H9 (cell line): Measurements from ENCODE around the gene DCLRE1B. TPM values are rescaled to one million over a fixed set of nuclear protein-coding genes. Genes with fewer than 3 reads are reported as not detected.
A peak's percentile ranks its signal among the peaks of the same experiment; 100 is the strongest.

Source experiments
- DNase-seq: peaks from one replicate; pipeline ENCODE4 v3.0.0-alpha.2; 2017
- H2AFZ ChIP-seq: one replicate; pipeline ENCODE4 v1.6.1; 2013; ENCODE audit warnings: mild to moderate bottlenecking, low read length, control low read depth, moderate library complexity
- H2AK5ac ChIP-seq: 2 replicates; pipeline ENCODE4 v1.6.1; 2013; ENCODE audit warnings: low read length, control low read depth, mixed read lengths; ENCODE audit not compliant: insufficient read length
- H2BK120ac ChIP-seq: one replicate; pipeline ENCODE4 v1.6.1; 2013; ENCODE audit warnings: low read depth, mild to moderate bottlenecking, low read length, control low read depth, inconsistent platforms; ENCODE audit not compliant: poor library complexity, severe bottlenecking
- H2BK12ac ChIP-seq: 2 replicates; pipeline ENCODE4 v1.6.1; 2013; ENCODE audit warnings: low read length, control low read depth, mixed read lengths, low read depth; ENCODE audit not compliant: insufficient read length
- H2BK15ac ChIP-seq: 2 replicates; pipeline ENCODE4 v1.6.1; 2013; ENCODE audit warnings: low read depth, low read length, control low read depth
- H2BK20ac ChIP-seq: one replicate; pipeline ENCODE4 v1.6.1; 2013; ENCODE audit warnings: low read depth, mild to moderate bottlenecking, low read length, control low read depth, inconsistent platforms; ENCODE audit not compliant: poor library complexity, severe bottlenecking
- H2BK5ac ChIP-seq: 2 replicates; pipeline ENCODE4 v1.6.1; 2013; ENCODE audit warnings: low read length, control low read depth, mixed read lengths; ENCODE audit not compliant: insufficient read length
- H3K14ac ChIP-seq: 2 replicates; pipeline ENCODE4 v1.6.1; 2013; ENCODE audit warnings: low read length, control low read depth; ENCODE audit not compliant: insufficient read depth
- H3K18ac ChIP-seq: 2 replicates; pipeline ENCODE4 v1.6.1; 2013; ENCODE audit warnings: low read depth, mild to moderate bottlenecking, mixed read lengths, low read length, control low read depth; ENCODE audit not compliant: insufficient read length
- H3K23ac ChIP-seq: 2 replicates; pipeline ENCODE4 v1.6.1; 2013; ENCODE audit warnings: low read length, control low read depth, mixed read lengths, low read depth; ENCODE audit not compliant: insufficient read length
- H3K23me2 ChIP-seq: 2 replicates; pipeline ENCODE4 v1.6.1; 2013; ENCODE audit warnings: low read depth, mild to moderate bottlenecking, mixed read lengths, low read length, control low read depth; ENCODE audit not compliant: insufficient read length, poor library complexity, severe bottlenecking
- H3K27ac ChIP-seq: 2 replicates; pipeline ENCODE4 v1.5.1; 2013; ENCODE audit warnings: low read length, control low read depth, mixed read lengths, low read depth; ENCODE audit not compliant: insufficient read length
- H3K27me3 ChIP-seq: 2 replicates; pipeline ENCODE4 v1.6.1; 2013; ENCODE audit warnings: low read length, control low read depth, inconsistent platforms; ENCODE audit not compliant: insufficient read depth
- H3K4ac ChIP-seq: 2 replicates; pipeline ENCODE4 v1.6.1; 2013; ENCODE audit warnings: low read depth, mild to moderate bottlenecking, control low read depth, inconsistent platforms, low read length, moderate library complexity
- H3K4me1 ChIP-seq: 2 replicates; pipeline ENCODE4 v1.6.1; 2013; ENCODE audit warnings: low read length, control low read depth, inconsistent platforms; ENCODE audit not compliant: insufficient read depth
- H3K4me2 ChIP-seq: 2 replicates; pipeline ENCODE4 v1.6.1; 2013; ENCODE audit warnings: low read length, control low read depth, mixed read lengths; ENCODE audit not compliant: insufficient read length, insufficient read depth
- H3K56ac ChIP-seq: 2 replicates; pipeline ENCODE4 v1.6.1; 2013; ENCODE audit warnings: low read depth, mild to moderate bottlenecking, mixed read lengths, low read length, control low read depth; ENCODE audit not compliant: insufficient read length
- H3K79me1 ChIP-seq: 2 replicates; pipeline ENCODE4 v1.6.1; 2013; ENCODE audit warnings: low read depth, mild to moderate bottlenecking, moderate library complexity, low read length, control low read depth, inconsistent platforms; ENCODE audit not compliant: insufficient read depth, poor library complexity, severe bottlenecking
- H3K79me2 ChIP-seq: 2 replicates; pipeline ENCODE4 v1.6.1; 2013; ENCODE audit warnings: low read length, control low read depth, inconsistent platforms; ENCODE audit not compliant: insufficient read depth
- H3K9ac ChIP-seq: 2 replicates; pipeline ENCODE4 v1.6.1; 2013; ENCODE audit warnings: low read length, control low read depth, mixed read lengths; ENCODE audit not compliant: insufficient read length; ENCODE audit errors: extremely low read depth
- H3K9me3 ChIP-seq: one replicate; pipeline ENCODE4 v1.6.1; 2013; ENCODE audit warnings: low read depth, low read length, inconsistent platforms; ENCODE audit not compliant: control insufficient read depth
- H3T11ph ChIP-seq: one replicate; pipeline ENCODE4 v1.6.1; 2013; ENCODE audit warnings: mild to moderate bottlenecking, low read length, control low read depth, inconsistent platforms
- H4K20me1 ChIP-seq: one replicate; pipeline ENCODE4 v1.6.1; 2013; ENCODE audit not compliant: control insufficient read depth, insufficient read length, insufficient read depth
- H4K5ac ChIP-seq: 2 replicates; pipeline ENCODE4 v1.6.1; 2013; ENCODE audit warnings: low read depth, mild to moderate bottlenecking, mixed read lengths, low read length, control low read depth; ENCODE audit not compliant: insufficient read length
- H4K8ac ChIP-seq: replicated peaks from 2 replicates; pipeline ENCODE4 v1.6.1; 2013; ENCODE audit warnings: low read length, control low read depth, mixed read lengths, low read depth; ENCODE audit not compliant: insufficient read length
- H4K91ac ChIP-seq: 2 replicates; pipeline ENCODE4 v1.6.1; 2013; ENCODE audit warnings: low read depth, mild to moderate bottlenecking, moderate library complexity, mixed read lengths, low read length, control low read depth; ENCODE audit not compliant: insufficient read length
- H3K27ac Mint-ChIP-seq, 3 experiments: 2 replicates in 2 of 3; 3 replicates in 1 of 3; pipeline ENCODE4 v1.8.0; 2020 to 2021; ENCODE audit warnings: mixed read lengths in 3 of 3, mild to moderate bottlenecking in 1 of 3, moderate library complexity in 1 of 3
- H3K27me3 Mint-ChIP-seq: 2 replicates; pipeline ENCODE4 v1.8.0; 2021; ENCODE audit warnings: low read depth, mild to moderate bottlenecking, moderate library complexity, mixed read lengths
- H3K36me3 Mint-ChIP-seq, 3 experiments: 2 replicates in 2 of 3; 3 replicates in 1 of 3; pipeline ENCODE4 v1.8.0; 2020 to 2021; ENCODE audit warnings: low read depth in 3 of 3, mixed read lengths in 3 of 3; ENCODE audit not compliant: insufficient read depth in 1 of 3
- H3K4me1 Mint-ChIP-seq, 2 experiments: 2 replicates each; pipeline ENCODE4 v1.8.0; 2020; ENCODE audit warnings: mixed read lengths in 2 of 2
- H3K4me3 Mint-ChIP-seq, 2 experiments: 2 replicates in 1 of 2; 3 replicates in 1 of 2; pipeline ENCODE4 v1.8.0; 2020 to 2021; ENCODE audit warnings: mild to moderate bottlenecking in 2 of 2, mixed read lengths in 2 of 2, moderate library complexity in 1 of 2
- H3K9me3 Mint-ChIP-seq, 2 experiments: 2 replicates in 1 of 2; 3 replicates in 1 of 2; pipeline ENCODE4 v1.8.0; 2020; ENCODE audit warnings: mild to moderate bottlenecking in 2 of 2, mixed read lengths in 2 of 2, moderate library complexity in 1 of 2
- WGBS: extraction: QIAGEN DNeasy Blood & Tissue Kit; methylation state at CpG from one replicate; pipeline ENCODE4 v1.1.7; 2013; ENCODE audit warnings: missing lambda C conversion rate, low lambda C conversion rate, mixed read lengths; ENCODE audit not compliant: insufficient read length; ENCODE audit errors: extremely low coverage; 5-methylcytosine and 5-hydroxymethylcytosine counted together
- total RNA-seq: library from RNA; stranded (reverse); gene quantifications from 2 replicates; pipeline ENCODE4 v1.2.1, GENCODE V29; 2021
- TF ChIP-seq, protein P1 (sequence below): fragments of 200-600 bp; sonication (generic); conservative IDR thresholded peaks from 3 replicates; pipeline ENCODE4 v1.8.0; 2021; ENCODE audit warnings: antibody characterized with exemption, mild to moderate bottlenecking

The DCLRE1B gene
- total RNA-seq, 1 experiment from 2014 or later: 13.4 TPM

DNA sequence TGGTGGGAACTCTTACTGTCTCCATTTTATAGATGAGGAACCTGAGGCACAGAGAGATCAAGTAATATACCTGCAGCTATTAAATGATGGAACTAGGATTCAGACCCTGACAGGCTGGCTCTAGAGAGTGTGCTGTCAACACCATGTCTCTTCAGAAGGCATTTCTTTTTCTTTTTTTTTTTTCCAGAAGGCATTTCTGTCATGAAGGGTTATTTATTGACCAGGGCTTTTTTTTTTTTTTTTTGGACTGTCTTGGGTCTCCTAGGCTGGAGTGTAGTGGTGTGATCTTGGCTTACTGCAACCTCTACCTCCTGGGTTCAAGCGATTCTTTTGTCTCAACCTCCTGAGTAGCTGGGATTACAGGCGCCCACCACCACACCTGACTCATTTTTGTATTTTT is 46.6 kb downstream of the DCLRE1B start:
- no peak overlapping the region for H3K23ac ChIP-seq
- no peaks in the 10 kb centered on the region for H4K20me1 ChIP-seq

More for the DNA sequence above, 46.6 kb downstream of the DCLRE1B start:
- Histone ChIP-seq H3K9ac (no peak overlapping the region), H3T11ph (no peak overlapping the region), H3K9me3 (no peaks in the 10 kb centered on the region), H4K5ac (no peak overlapping the region), H3K23me2 (no peaks in the 10 kb centered on the region), H4K91ac (no peak overlapping the region), H3K79me2 (no peaks in the 10 kb centered on the region), H4K8ac (no peak overlapping the region), H3K56ac (no peak overlapping the region), H2BK120ac (no peak overlapping the region), H2BK12ac (no peak overlapping the region), H2BK15ac (no peak overlapping the region), H3K4me2 (no peak overlapping the region), H3K18ac (no peak overlapping the region), H2AFZ (no peak overlapping the region), H3K79me1 (peaks cover 9% of the 10 kb centered on the region), H2BK20ac (no peak overlapping the region), H2AK5ac (no peak overlapping the region), H3K4ac (no peak overlapping the region), H3K4me1 (peaks cover 3% of the 10 kb centered on the region; the same call in 1 of the 2 replicates), H2BK5ac (no peak overlapping the region), H3K27me3 (no peaks in the 10 kb centered on the region), H3K14ac (no peak overlapping the region), H3K27ac (no peak overlapping the region)
- Mint-ChIP-seq H3K36me3 (peaks cover 3 to 28% (median 16%) of the 10 kb centered on the region in 3 experiments; a peak in 5 of 7 replicates), H3K27ac (peak overlapping the region in 1 of 3 experiments; percentile 46; a peak in 1 of 7 replicates), H3K4me3 (no peak overlapping the region), H3K27me3 (no peaks in the 10 kb centered on the region), H3K9me3 (no peaks in the 10 kb centered on the region), H3K4me1 (peaks cover 16 to 19% of the 10 kb centered on the region in 2 experiments)
- DNase-seq: no peak
- WGBS: no CpG with 5 or more reads among the region's 2 CpGs
- TF ChIP-seq, protein P1, sequence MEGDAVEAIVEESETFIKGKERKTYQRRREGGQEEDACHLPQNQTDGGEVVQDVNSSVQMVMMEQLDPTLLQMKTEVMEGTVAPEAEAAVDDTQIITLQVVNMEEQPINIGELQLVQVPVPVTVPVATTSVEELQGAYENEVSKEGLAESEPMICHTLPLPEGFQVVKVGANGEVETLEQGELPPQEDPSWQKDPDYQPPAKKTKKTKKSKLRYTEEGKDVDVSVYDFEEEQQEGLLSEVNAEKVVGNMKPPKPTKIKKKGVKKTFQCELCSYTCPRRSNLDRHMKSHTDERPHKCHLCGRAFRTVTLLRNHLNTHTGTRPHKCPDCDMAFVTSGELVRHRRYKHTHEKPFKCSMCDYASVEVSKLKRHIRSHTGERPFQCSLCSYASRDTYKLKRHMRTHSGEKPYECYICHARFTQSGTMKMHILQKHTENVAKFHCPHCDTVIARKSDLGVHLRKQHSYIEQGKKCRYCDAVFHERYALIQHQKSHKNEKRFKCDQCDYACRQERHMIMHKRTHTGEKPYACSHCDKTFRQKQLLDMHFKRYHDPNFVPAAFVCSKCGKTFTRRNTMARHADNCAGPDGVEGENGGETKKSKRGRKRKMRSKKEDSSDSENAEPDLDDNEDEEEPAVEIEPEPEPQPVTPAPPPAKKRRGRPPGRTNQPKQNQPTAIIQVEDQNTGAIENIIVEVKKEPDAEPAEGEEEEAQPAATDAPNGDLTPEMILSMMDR: no peak
